ENCODE measurements around the gene WNK1.

WNK1 gene

DNA sequence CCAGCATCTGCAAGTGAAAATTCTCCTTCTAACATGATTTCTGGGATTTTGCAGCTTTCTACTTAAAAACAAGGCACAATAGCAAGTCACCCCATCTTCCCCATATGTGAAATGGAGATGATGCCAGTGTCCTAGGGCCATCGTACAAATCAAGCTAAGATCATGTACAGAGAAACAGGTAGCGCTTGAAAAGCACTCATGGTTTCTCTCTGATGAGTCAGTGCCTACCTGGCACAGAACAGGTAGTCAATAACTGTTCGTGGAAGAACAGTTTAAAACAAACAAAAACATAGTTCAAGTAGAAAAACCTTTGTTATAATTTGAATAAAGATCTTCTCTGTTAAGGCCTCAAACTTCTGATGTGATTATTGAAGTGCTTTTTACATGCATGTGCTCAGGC, 150.2 kb downstream of the WNK1 start:
- TF ChIP-seq, protein P1, sequence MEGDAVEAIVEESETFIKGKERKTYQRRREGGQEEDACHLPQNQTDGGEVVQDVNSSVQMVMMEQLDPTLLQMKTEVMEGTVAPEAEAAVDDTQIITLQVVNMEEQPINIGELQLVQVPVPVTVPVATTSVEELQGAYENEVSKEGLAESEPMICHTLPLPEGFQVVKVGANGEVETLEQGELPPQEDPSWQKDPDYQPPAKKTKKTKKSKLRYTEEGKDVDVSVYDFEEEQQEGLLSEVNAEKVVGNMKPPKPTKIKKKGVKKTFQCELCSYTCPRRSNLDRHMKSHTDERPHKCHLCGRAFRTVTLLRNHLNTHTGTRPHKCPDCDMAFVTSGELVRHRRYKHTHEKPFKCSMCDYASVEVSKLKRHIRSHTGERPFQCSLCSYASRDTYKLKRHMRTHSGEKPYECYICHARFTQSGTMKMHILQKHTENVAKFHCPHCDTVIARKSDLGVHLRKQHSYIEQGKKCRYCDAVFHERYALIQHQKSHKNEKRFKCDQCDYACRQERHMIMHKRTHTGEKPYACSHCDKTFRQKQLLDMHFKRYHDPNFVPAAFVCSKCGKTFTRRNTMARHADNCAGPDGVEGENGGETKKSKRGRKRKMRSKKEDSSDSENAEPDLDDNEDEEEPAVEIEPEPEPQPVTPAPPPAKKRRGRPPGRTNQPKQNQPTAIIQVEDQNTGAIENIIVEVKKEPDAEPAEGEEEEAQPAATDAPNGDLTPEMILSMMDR (IDR thresholded peaks at IDR 0.05; ENCODE audit: low read length, missing control alignments): no peak
- no peak for DNase-seq (ENCODE audit: low read depth)
- no peak overlapping the region for H3K4me3 ChIP-seq (replicated peaks; ENCODE audit: low read depth, low read length)

DNA sequence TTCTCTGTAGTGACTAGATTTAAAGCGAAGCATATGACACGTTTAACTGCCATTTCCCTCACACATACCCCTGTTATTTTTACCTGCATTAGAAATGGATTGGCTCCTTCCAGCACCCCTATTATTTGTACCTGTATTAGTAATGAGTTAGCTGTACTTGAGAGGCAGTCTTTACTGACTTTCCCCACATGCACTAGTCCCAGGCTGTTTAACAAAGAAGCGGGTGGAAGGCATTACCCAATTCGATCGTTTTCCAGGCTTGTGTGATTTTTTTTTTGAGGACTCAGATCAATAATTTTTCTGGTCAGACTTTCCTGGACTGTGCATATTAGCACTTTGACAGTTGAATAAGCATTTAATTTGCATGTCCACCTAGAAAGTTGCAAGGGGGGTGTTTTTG, 150.7 kb downstream of the WNK1 start:
- TF ChIP-seq, protein P1 (IDR thresholded peaks at IDR 0.05; ENCODE audit: low read length, missing control alignments): no peak
- no peak for DNase-seq (ENCODE audit: low read depth)
- H3K4me3 ChIP-seq (replicated peaks; ENCODE audit: low read depth, low read length): no peak overlapping the region

DNA sequence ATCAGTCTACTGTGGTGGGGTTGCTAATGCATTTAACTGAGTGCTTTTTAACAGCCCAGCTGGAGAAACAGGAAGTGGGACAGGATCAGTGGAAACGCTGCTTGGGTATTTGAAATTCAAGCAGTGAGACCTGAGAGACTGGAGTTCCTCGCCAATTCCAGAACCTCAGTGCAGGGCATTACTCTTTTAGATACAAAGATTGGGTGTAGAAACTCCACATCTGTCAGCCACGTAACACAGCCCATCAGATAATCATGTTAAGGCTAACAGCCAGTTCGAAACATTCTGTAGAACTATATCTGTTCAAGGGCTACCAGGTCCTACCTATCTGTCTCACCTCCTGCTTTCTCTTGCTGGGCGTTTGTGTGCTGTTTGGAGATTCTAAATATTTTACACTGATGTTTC, 151.6 kb downstream of the WNK1 start:
- no peak for DNase-seq (ENCODE audit: low read depth)
- TF ChIP-seq, protein P1 (IDR thresholded peaks at IDR 0.05; ENCODE audit: low read length, missing control alignments): no peak
- H3K4me3 ChIP-seq (replicated peaks; ENCODE audit: low read depth, low read length): no peak overlapping the region

DNA sequence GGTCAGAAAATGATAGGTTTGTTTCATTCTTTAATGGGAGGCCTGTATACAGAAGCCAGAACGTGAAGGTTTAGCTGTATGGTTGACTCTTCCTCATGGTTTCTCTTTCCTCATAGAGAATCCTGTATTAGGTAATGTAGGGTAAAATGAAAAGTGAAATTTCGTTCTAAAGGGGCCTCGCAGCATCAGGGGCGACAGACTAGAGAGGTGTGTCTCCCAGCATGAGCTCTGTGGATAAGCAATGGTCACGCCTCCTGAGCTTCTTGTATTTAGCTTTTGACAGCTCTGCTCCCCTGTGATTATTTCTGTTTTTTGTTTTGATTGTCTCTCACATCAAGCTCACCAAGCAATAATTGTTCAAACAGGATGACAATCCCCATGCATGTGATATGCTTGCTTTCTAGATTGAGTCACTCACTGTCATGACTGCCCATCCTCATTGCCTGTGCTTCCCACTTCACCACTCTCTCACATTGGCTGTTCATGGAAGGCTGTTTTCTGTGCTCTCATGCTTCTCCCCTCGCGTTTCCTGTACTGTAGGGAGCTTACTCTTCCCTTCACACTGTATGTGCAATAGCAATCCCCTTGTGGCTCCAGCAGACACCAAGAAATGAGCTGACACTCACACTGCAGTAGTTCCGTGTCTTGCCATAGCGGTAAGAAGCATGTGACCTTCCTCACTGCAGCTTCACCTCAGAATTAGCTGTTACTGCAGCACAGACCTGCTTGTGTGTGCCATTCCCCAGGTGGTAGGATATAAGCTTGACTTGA, 153.1 kb downstream of the WNK1 start:
- H3K4me3 ChIP-seq (replicated peaks; ENCODE audit: low read depth, low read length): no peak overlapping the region
- DNase-seq (ENCODE audit: low read depth): no peak
- TF ChIP-seq, protein P1 (IDR thresholded peaks at IDR 0.05; ENCODE audit: low read length, missing control alignments): no peak

DNA sequence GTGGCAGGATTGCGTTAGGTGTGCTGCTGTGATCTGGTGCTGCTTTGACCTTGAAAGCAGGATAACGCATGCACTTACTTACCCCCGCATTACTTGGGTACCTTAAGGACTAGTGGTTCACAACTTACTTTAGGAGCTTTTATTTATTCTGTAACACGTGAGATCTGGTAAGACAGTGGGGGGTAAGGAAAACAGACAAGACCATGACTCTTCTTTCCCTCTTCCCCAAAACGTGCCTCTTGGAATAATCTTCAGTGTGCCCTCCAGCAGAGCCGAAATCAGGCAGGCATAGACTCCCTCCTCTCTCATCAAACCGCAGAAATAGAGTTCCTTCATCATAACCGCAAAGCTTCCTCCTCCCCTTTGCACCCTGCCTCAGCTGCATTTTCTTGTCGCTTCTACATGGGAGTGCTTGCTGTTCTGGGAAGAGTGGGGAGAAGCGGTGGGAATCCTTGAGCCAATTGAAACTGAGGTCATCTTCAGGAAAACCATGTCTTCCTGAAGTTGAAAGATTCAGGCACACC, 153.7 kb downstream of the WNK1 start:
- no peak for DNase-seq (ENCODE audit: low read depth)
- no peak overlapping the region for H3K4me3 ChIP-seq (replicated peaks; ENCODE audit: low read depth, low read length)
- TF ChIP-seq, protein P1 (IDR thresholded peaks at IDR 0.05; ENCODE audit: low read length, missing control alignments): no peak

DNA sequence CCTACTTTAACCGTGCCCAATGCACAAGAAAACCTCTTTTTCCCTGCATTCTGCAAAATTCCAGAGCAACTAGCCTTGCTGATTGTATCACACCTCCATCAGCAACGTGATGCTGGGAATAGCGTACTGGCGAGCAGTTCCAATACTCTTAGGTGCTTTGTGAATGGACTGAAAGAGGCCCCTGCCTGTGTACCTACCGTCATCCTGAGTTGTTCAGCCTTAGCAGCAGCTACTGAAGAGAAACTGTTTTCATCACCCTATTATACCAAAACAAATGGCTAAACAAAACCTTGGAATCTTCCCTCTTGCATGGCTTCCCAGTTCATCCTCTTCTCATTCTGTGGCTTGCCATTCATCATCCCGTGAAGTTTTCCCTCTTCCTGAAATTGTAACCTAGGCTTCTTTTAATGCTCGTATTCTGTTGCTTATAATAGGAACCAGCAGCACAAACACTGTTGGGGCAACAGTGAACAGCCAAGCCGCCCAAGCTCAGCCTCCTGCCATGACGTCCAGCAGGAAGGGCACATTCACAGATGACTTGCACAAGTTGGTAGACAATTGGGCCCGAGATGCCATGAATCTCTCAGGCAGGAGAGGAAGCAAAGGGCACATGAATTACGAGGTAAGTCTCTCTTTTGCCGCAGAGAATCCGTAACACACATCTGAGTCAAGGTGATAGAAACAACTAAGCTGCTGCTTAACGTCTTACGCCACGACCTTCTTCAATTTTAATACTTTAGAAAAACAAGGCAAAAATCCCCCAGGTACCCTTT, 155.2 kb downstream of the WNK1 start:
- TF ChIP-seq, protein P1 (IDR thresholded peaks at IDR 0.05; ENCODE audit: low read length, missing control alignments): no peak
- DNase-seq (ENCODE audit: low read depth): no peak
- H3K4me3 ChIP-seq (replicated peaks; ENCODE audit: low read depth, low read length): no peak overlapping the region
